K562 (cell line): Measurements from ENCODE around the gene LY6G6C. TPM values are rescaled to one million over a fixed set of nuclear protein-coding genes. Genes with fewer than 3 reads are reported as not detected.

Experiments
- CBFB ChIP-seq: sonication (generic); formaldehyde crosslinking; IDR thresholded peaks from 2 replicates; pipeline ENCODE4 v1.4.0; 2020; ENCODE audit warnings: mild to moderate bottlenecking, missing genetic modification reagents
- CC2D1A ChIP-seq: fragments of 450-650 bp; IDR thresholded peaks from 2 replicates; pipeline ENCODE4 v1.6.1; 2017; ENCODE audit warnings: mild to moderate bottlenecking
- CTCF ChIP-seq, 3 experiments: IDR thresholded peaks in 2 of 3; conservative IDR thresholded peaks in 1 of 3; 2 replicates each; pipeline ENCODE4 v1.5.1; 2011 to 2012; ENCODE audit warnings: low read length in 3 of 3, mild to moderate bottlenecking in 3 of 3, control low read depth in 2 of 3, improper control_type of control experiment in 1 of 3, inconsistent platforms in 1 of 3, low read depth in 1 of 3, mixed read lengths in 1 of 3, moderate library complexity in 1 of 3; ENCODE audit not compliant: insufficient read depth in 2 of 3
- HDAC8 ChIP-seq: fragments of 450-650 bp; IDR thresholded peaks from 2 replicates; pipeline ENCODE4 v1.6.1; 2016; ENCODE audit warnings: mild to moderate bottlenecking, missing genetic modification characterization, moderate library complexity, missing compliant biosample characterization
- HMG20B ChIP-seq: fragments of 250-450 bp; sonication (Bioruptor Pico); IDR thresholded peaks from 2 replicates; pipeline ENCODE4 v1.5.0; 2021; ENCODE audit warnings: mild to moderate bottlenecking
- MCM2 ChIP-seq: fragments of 450-650 bp; IDR thresholded peaks from 2 replicates; pipeline ENCODE4 v1.6.1; 2017; ENCODE audit warnings: low read depth, mild to moderate bottlenecking
- MTA2 ChIP-seq: fragments of 450-650 bp; IDR thresholded peaks from 2 replicates; pipeline ENCODE4 v1.6.1; 2016; ENCODE audit warnings: low read depth
- NR4A1 ChIP-seq, 2 experiments: fragments of 250-450 bp in 1 of 2; fragments of 450-650 bp in 1 of 2; sonication (Bioruptor Pico) in 1 of 2; IDR thresholded peaks; 2 replicates each; pipeline versions ENCODE4 v1.4.0 to v1.6.1; 2016 to 2020; ENCODE audit warnings: mild to moderate bottlenecking in 2 of 2, missing compliant biosample characterization in 1 of 2, missing genetic modification characterization in 1 of 2, moderate library complexity in 1 of 2
- PRMT5 ChIP-seq: sonication (generic); formaldehyde crosslinking; IDR thresholded peaks from 2 replicates; pipeline ENCODE4 v1.5.0; 2020; ENCODE audit warnings: missing genetic modification reagents
- SIRT6 ChIP-seq: IDR thresholded peaks from one replicate; pipeline ENCODE4 v1.6.1; 2012; ENCODE audit warnings: low read depth, mild to moderate bottlenecking, control low read depth, inconsistent platforms, low read length, moderate library complexity
- SMC3 ChIP-seq: conservative IDR thresholded peaks from 2 replicates; pipeline ENCODE4 v1.6.1; 2011; ENCODE audit warnings: low read depth, low read length, improper control_type of control experiment; ENCODE audit not compliant: insufficient read depth
- STAT5A ChIP-seq: IDR thresholded peaks from 2 replicates; pipeline ENCODE4 v1.6.1; 2012; ENCODE audit warnings: low read length, inconsistent platforms, borderline replicate concordance
- TOE1 ChIP-seq, 2 experiments: fragments of 450-650 bp in 1 of 2; sonication (generic) in 1 of 2; formaldehyde crosslinking in 1 of 2; IDR thresholded peaks; 2 replicates each; pipeline versions ENCODE4 v1.7.1 to v1.8.0; 2016 to 2022; ENCODE audit warnings: borderline replicate concordance in 2 of 2, mild to moderate bottlenecking in 2 of 2, antibody characterized with exemption in 1 of 2, inconsistent platforms in 1 of 2, low read depth in 1 of 2, missing genetic modification reagents in 1 of 2, moderate library complexity in 1 of 2
- ZNF717 ChIP-seq: fragments of 250-450 bp; sonication (Bioruptor Pico); IDR thresholded peaks from 2 replicates; pipeline ENCODE4 v1.5.0; 2021
- ZNF740 ChIP-seq, 3 experiments: fragments of 200-800 bp in 1 of 3; sonication (Bioruptor generic) in 1 of 3; sonication (generic) in 1 of 3; formaldehyde crosslinking in 1 of 3; IDR thresholded peaks; 2 replicates each; pipeline versions ENCODE4 v1.6.1 to v1.8.0; 2016 to 2022; ENCODE audit warnings: mild to moderate bottlenecking in 2 of 3, missing compliant biosample characterization in 2 of 3, missing genetic modification characterization in 2 of 3, missing genetic modification reagents in 1 of 3
- polyA plus RNA-seq, 8 experiments: library from polyadenylated mRNA; depleted of rRNA in 4 of 8; stranded (reverse) in 5 of 8; unstranded in 3 of 8; fragments of >200 nt; fragmentation: Nextera tagmentation in 2 of 8; fragmentation: Illumina TruSeq in 1 of 8; extraction: Ambion mirVana in 2 of 8; extraction: Trizol in 1 of 8; gene quantifications; 2 replicates each; pipeline versions ENCODE4 v1.2.1 to v1.2.3, GENCODE V29; 2011 to 2014; ENCODE audit warnings: inconsistent platforms in 1 of 8, missing spikeins in 1 of 8
- total RNA-seq, 7 experiments: library from RNA; depleted of rRNA in 6 of 7; stranded (reverse); fragments of >200 nt in 6 of 7; fragmentation: Illumina TruSeq in 2 of 7; extraction: Trizol in 2 of 7; gene quantifications; 2 replicates each; pipeline versions ENCODE4 v1.2.1 to v1.2.3, GENCODE V29; 2011 to 2021; ENCODE audit warnings: low replicate concordance in 1 of 7
- TF ChIP-seq, protein P1 (sequence below): fragments of 450-650 bp; IDR thresholded peaks from 2 replicates; pipeline ENCODE4 v1.6.1; 2016; ENCODE audit warnings: antibody characterized with exemption
- TF ChIP-seq, protein P2 (sequence below), 2 experiments: IDR thresholded peaks in 1 of 2; conservative IDR thresholded peaks in 1 of 2; 2 replicates each; pipeline ENCODE4 v1.6.1; 2016; ENCODE audit warnings: low read depth in 2 of 2, mild to moderate bottlenecking in 1 of 2, missing compliant biosample characterization in 1 of 2, missing genetic modification characterization in 1 of 2, moderate library complexity in 1 of 2

LY6G6C gene
- total and polyA plus RNA-seq, 9 of the 15 experiments (the other 6 are each of a cell fraction or from before 2014, with no cell fraction given), result 0.06 to 0.20 TPM; not detected in 7

DNA sequence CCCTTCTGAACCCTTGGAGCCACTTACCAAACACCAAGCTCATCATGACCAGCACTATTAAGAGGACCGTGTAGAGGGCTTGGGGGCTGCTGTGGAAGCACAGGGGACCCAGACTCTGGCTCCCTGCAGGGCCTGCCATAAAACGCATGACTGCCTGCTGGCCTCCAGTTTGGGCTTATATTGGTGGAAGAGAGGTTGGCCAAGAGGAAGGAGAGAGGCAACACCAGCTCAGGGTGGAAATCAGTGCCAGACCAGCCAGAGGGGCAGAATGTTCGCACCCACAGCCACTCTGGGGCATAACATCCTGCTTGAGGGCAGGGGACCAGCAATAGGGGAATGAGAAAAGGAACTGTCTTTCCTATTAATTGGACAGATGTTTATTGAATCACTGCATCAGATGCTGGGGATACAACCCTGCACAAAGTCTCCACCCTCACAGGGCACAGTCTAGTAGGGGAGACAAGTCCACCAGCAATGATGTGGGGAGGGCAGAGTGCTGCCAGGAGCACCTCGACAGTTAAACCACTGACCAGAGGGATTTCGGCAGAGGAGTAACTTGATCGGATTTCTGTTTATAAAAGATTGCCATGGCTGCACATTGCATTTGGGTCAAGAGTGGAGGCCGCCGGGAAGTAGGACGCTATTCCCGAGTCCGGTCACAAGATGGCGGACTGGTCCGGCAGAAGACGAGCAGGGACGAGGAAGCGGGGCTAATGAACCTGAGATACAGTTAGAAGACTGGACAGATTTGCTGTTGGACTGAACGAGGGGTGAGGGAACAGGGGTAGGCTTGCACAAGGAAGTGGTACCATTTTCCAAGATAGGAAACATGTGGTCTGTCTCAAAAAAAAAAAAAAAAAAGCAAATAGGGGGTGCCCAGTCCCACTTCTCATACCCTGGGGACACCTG, 41.1 kb downstream of the LY6G6C start, which contains the start of gene LY6G5C (continued):
- TF ChIP-seq CBFB, result no peak
- TF ChIP-seq MCM2, result no peak
- TF ChIP-seq, protein P1, sequence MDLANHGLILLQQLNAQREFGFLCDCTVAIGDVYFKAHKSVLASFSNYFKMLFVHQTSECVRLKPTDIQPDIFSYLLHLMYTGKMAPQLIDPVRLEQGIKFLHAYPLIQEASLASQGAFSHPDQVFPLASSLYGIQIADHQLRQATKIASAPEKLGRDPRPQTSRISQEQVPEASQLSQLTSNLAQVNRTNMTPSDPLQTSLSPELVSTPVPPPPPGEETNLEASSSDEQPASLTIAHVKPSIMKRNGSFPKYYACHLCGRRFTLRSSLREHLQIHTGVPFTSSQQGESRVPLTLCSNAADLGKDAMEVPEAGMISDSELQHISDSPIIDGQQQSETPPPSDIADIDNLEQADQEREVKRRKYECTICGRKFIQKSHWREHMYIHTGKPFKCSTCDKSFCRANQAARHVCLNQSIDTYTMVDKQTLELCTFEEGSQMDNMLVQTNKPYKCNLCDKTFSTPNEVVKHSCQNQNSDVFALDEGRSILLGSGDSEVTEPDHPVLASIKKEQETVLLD, result 0 out of 2 replicates have a peak, but pooled peaks have one; percentile 30
- TF ChIP-seq, protein P2, sequence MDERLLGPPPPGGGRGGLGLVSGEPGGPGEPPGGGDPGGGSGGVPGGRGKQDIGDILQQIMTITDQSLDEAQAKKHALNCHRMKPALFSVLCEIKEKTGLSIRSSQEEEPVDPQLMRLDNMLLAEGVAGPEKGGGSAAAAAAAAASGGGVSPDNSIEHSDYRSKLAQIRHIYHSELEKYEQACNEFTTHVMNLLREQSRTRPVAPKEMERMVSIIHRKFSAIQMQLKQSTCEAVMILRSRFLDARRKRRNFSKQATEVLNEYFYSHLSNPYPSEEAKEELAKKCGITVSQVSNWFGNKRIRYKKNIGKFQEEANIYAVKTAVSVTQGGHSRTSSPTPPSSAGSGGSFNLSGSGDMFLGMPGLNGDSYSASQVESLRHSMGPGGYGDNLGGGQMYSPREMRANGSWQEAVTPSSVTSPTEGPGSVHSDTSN (CRISPR knock-in tag; IDR thresholded peaks at IDR 0.05; ENCODE audit: low read depth), result no peak
- TF ChIP-seq, protein P2 (tag; conservative IDR thresholded peaks at IDR 0.05; ENCODE audit: low read depth), result no peak
- no peak for TF ChIP-seq STAT5A
- TF ChIP-seq ZNF717 (CRISPR knock-in tag), result no peak
- TF ChIP-seq ZNF740 (CRISPR knock-in tag; IDR thresholded peaks at IDR 0.05), result peak; percentile 69; the same call in 1 of the 2 replicates
- TF ChIP-seq ZNF740 (tag; IDR thresholded peaks at IDR 0.05), result no peak
- no peak for TF ChIP-seq HDAC8
- no peak for TF ChIP-seq PRMT5 (CRISPR knock-in tag)
- no peak for TF ChIP-seq HMG20B (CRISPR knock-in tag)
- no peak for TF ChIP-seq MTA2
- peak; percentile 98 for TF ChIP-seq SMC3
- peak; percentile 96 to 99 (median 99) for TF ChIP-seq CTCF (IDR thresholded peaks at IDR 0.05 in 2 of 3, conservative IDR thresholded peaks at IDR 0.05 in 1 of 3; ENCODE audit: insufficient read depth in 2 of 3, low read depth in 1 of 3, low read length in 3 of 3)
- no peak for TF ChIP-seq TOE1 (IDR thresholded peaks at IDR 0.05; ENCODE audit: borderline replicate concordance)
- no peak for TF ChIP-seq TOE1 (CRISPR knock-in tag; IDR thresholded peaks at IDR 0.05; ENCODE audit: borderline replicate concordance, low read depth)
- TF ChIP-seq CC2D1A, result peak; percentile 95
- TF ChIP-seq NR4A1 (CRISPR knock-in tag; IDR thresholded peaks at IDR 0.05), result no peak
- no peak for TF ChIP-seq NR4A1 (tag; IDR thresholded peaks at IDR 0.05)
- TF ChIP-seq SIRT6, result no peak
